ENCODE measurements around the gene C2orf72. TPM values are rescaled to one million over a fixed set of nuclear protein-coding genes. Genes with fewer than 3 reads are reported as not detected.
"Not testable (repeated sequence)": the region's sequence is repeated elsewhere in the genome, so short reads cannot be mapped to it uniquely, and the experiment has no call there.

Gene C2orf72
- total RNA-seq, 1 donor from 2014 or later, result 0.63 TPM

DNA sequence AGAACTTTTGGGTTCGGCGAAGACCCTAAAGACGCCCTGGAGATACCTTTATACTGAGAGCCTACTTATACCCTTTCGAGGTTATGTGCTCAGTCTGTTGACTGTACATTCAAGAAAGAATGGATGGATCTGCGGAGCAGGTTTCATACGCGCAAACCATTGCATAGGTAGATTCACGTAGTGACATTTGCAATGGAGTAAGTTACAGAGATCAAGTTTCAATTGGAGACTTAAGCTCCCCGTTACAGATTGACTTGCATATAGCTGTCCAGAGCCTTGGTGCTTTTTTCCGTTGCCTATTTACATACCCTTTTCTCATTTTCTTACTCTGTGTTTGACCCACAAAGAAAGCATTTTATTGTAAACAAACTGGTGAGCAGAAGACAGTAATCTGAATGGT is 20.3 kb downstream of the C2orf72 start:
- peaks cover 6% of the 10 kb centered on the region for H3K27me3 Mint-ChIP-seq
- H3K4me1 Mint-ChIP-seq, result peaks cover 53% of the 10 kb centered on the region
- no peak for DNase-seq
- H3K9me3 Mint-ChIP-seq, result no peaks in the 10 kb centered on the region
- intact Hi-C loops (cut with micrococcal nuclease), result loop anchor here (5.0 to 10.0 kb wide), 2 partner anchors 405 to 727 kb away; partner anchors contain the start of genes COPS7B, NCL and PDE6D
- peak overlapping the region; percentile 79 for H3K27ac Mint-ChIP-seq
- peaks cover 20% of the 10 kb centered on the region for H3K36me3 Mint-ChIP-seq (ENCODE audit: low read depth)
- peak overlapping the region; percentile 95 for H3K4me3 Mint-ChIP-seq

DNA sequence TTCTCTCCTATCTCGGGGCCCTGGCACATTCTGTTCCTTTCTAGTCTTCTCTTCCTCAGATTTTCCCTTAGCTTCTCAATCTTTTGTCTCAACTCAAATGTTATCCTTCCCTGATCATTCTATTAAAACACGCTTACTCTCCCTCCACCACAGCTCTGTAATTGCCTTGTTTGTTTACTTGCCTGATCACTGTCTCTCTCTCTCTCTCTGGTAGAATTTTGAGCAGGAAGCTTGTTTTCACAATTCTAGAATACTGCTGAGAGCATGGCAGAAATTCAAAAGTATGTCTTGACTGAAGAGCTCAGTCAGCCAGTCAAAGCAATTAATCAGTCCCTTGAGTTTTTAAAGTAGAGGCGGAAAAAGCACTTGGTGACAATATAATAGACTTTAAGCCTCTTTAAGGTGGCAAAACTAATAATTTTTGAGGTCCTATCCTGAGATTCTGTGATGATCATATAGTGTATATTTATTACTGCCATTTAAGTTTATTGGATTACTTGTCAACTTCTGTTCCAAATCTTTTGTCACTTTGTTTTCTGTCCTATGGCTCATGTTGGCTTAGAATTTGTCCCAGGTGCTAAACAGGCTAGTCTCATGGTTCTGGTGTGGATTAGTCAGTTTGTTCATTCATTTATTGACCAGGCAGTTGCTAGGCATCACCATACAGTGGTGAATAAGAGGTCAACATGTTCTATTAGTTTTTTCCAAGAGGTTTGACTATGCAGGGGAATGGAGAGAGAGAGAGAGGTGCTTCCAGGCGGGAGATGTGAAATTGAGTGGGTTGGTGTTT is 21.6 kb downstream of the C2orf72 start:
- H3K4me1 Mint-ChIP-seq, result peaks cover 40% of the 10 kb centered on the region
- H3K9me3 Mint-ChIP-seq, result no peaks in the 10 kb centered on the region
- peaks cover 4% of the 10 kb centered on the region for H3K27me3 Mint-ChIP-seq
- peak; percentile 51 for DNase-seq
- H3K27ac Mint-ChIP-seq, result peak overlapping the region; percentile 9
- intact Hi-C loops (cut with micrococcal nuclease), result loop anchor here (5.0 to 10.0 kb wide), 2 partner anchors 403 to 726 kb away; partner anchors contain the start of genes COPS7B, NCL and PDE6D
- peaks cover 30% of the 10 kb centered on the region for H3K36me3 Mint-ChIP-seq (ENCODE audit: low read depth)
- H3K4me3 Mint-ChIP-seq, result peak overlapping the region; percentile 95

GRCh38 chr2:231059756-231060155 is 22.4 kb downstream of the C2orf72 start:
- H3K27ac Mint-ChIP-seq, result no peak overlapping the region
- H3K4me1 Mint-ChIP-seq, result peaks cover 37% of the 10 kb centered on the region
- no peaks in the 10 kb centered on the region for H3K27me3 Mint-ChIP-seq
- intact Hi-C loops (cut with micrococcal nuclease), result loop anchor here (5.0 to 10.0 kb wide), 2 partner anchors 403 to 725 kb away; partner anchors contain the start of genes COPS7B, NCL and PDE6D
- H3K4me3 Mint-ChIP-seq, result no peak overlapping the region
- DNase-seq, result no peak
- peaks cover 34% of the 10 kb centered on the region for H3K36me3 Mint-ChIP-seq (ENCODE audit: low read depth)
- no peaks in the 10 kb centered on the region for H3K9me3 Mint-ChIP-seq

GRCh38 chr2:231062776-231063175 is 25.5 kb downstream of the C2orf72 start:
- H3K9me3 Mint-ChIP-seq, result no peaks in the 10 kb centered on the region

DNA sequence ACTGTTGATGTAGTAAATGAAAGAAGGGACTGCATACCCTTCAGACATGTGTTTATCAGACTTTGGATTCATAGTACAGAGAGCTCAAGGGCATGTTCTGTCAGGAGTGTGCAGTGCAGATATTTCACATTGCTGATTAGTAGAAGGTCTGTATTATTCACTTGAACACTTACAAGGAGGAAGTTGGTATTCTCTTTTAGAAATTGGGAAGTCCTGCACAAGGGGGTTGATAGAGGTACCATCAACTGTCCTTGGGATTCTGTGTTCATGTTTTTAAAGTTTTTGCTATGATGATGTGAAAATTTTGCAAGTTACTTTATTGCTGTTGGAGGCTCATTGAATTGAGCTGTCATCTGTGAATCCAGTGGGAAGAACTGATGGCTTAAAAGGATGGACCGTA is 26.0 kb downstream of the C2orf72 start:
- no peak for DNase-seq
- intact Hi-C loops (cut with micrococcal nuclease), result no loop called here
- Mint-ChIP-seq H3K36me3 (ENCODE audit: low read depth) (peaks cover 50% of the 10 kb centered on the region), H3K4me1 (peaks cover 28% of the 10 kb centered on the region), H3K27ac (no peak overlapping the region), H3K4me3 (no peak overlapping the region), H3K9me3 (no peaks in the 10 kb centered on the region), H3K27me3 (no peaks in the 10 kb centered on the region)

More at GRCh38 chr2:231062776-231063175, 25.5 kb downstream of the C2orf72 start:
- peaks cover 47% of the 10 kb centered on the region for H3K36me3 Mint-ChIP-seq (ENCODE audit: low read depth)
- peaks cover 29% of the 10 kb centered on the region for H3K4me1 Mint-ChIP-seq
- DNase-seq, result no peak
- H3K4me3 Mint-ChIP-seq, result no peak overlapping the region
- no peaks in the 10 kb centered on the region for H3K27me3 Mint-ChIP-seq
- intact Hi-C loops (cut with micrococcal nuclease), result no loop called here
- no peak overlapping the region for H3K27ac Mint-ChIP-seq

DNA sequence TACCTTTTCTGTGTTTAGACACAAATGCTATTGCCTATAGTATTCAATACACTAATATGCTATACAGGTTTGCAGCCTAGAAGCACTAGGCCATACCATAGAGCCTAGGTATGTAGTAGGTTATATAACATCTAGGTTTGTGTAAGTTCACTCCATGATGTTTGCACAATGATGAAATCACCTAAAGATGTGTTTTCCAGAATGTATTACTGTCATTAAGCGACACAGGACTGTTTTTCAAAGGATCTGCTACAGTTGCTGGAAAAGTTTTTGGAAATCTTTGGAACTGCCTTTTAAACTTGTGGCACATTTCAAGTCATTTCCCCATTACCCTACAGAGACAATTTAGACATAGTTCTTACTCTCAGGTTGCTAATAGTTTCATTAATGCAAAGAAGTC is 28.6 kb downstream of the C2orf72 start:
- DNase-seq, result no peak
- intact Hi-C loops (cut with micrococcal nuclease), result no loop called here
- Mint-ChIP-seq H3K27ac (no peak overlapping the region), H3K27me3 (no peaks in the 10 kb centered on the region), H3K4me3 (no peak overlapping the region), H3K36me3 (ENCODE audit: low read depth) (peaks cover 51% of the 10 kb centered on the region), H3K9me3 (no peaks in the 10 kb centered on the region), H3K4me1 (peaks cover 13% of the 10 kb centered on the region)

GRCh38 chr2:231067531-231067930 is 30.2 kb downstream of the C2orf72 start:
- intact Hi-C loops (cut with micrococcal nuclease); H3K27me3 Mint-ChIP-seq; H3K27ac Mint-ChIP-seq; H3K4me3 Mint-ChIP-seq; H3K4me1 Mint-ChIP-seq; H3K9me3 Mint-ChIP-seq: not testable (repeated sequence)
- peak; percentile 33 for DNase-seq
- peaks cover 53% of the 10 kb centered on the region for H3K36me3 Mint-ChIP-seq (ENCODE audit: low read depth)

GRCh38 chr2:231068525-231069222 is 31.4 kb downstream of the C2orf72 start:
- Mint-ChIP-seq H3K27me3 (no peaks in the 10 kb centered on the region), H3K9me3 (no peaks in the 10 kb centered on the region), H3K27ac (peak overlapping the region; percentile 52), H3K36me3 (ENCODE audit: low read depth) (peaks cover 47% of the 10 kb centered on the region), H3K4me3 (no peak overlapping the region), H3K4me1 (peaks cover 9% of the 10 kb centered on the region)
- peak; percentile 55 for DNase-seq
- intact Hi-C loops (cut with micrococcal nuclease), result no loop called here

DNA sequence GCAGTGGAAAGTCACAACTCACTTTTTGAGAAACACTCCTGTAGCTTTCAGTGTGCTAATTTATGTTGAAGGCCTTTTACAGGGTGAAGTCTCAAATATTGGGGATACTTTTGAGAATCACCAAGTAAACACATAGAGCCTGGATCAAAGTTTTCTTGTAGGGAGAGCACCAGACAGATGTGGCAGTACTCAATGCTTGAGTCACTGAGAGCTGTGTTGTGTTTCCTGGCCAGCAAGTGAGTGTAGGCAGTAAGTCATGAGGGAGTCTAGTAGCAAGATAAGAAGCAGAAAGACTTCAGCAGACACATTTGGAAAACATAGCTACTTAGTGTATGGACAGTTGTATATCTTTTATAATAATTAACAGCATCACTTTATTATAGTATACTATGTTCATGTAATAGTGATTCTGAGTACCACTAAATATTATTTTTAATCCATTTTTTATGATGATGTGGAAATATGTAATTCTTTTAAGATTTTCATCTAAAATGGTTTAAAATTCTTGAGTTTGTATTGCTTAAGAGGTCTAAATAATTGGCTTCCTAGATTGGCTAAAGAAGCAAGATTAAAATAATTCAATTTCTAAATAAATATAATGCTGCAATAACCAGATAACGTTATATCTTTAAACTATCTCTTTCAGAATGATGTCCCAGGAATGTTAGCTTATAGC is 32.2 kb downstream of the C2orf72 start:
- peaks cover 46% of the 10 kb centered on the region for H3K36me3 Mint-ChIP-seq (ENCODE audit: low read depth)
- H3K27ac Mint-ChIP-seq, result no peak overlapping the region

DNA sequence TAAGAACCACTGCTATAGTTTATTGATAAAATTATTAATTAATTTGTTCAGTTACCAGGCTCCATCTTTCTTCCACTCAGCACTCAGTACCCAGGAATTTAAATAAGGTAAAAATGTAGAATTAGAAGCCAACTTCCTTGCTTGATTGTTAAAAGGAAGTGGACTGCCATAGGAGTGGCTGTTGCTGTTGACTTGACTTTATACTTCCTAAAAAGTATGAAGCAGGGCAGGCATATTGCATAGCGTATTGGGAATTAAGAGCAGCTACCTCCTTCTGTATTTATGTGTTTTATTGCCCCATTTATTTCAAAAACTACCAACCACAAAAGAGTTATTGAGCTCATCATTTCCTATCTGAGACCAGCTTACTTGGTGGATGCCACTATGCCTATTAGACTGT is 47.2 kb downstream of the C2orf72 start:
- Mint-ChIP-seq H3K27me3 (no peaks in the 10 kb centered on the region), H3K4me3 (no peak overlapping the region), H3K36me3 (ENCODE audit: low read depth) (peaks cover 61% of the 10 kb centered on the region), H3K4me1 (no peaks in the 10 kb centered on the region), H3K27ac (no peak overlapping the region), H3K9me3 (no peaks in the 10 kb centered on the region)
- DNase-seq, result no peak
- intact Hi-C loops (cut with micrococcal nuclease), result no loop called here

More for the DNA sequence above, 32.2 kb downstream of the C2orf72 start:
- Mint-ChIP-seq H3K4me1 (peaks cover 9% of the 10 kb centered on the region), H3K4me3 (no peak overlapping the region), H3K9me3 (no peaks in the 10 kb centered on the region), H3K27me3 (no peaks in the 10 kb centered on the region)
- intact Hi-C loops (cut with micrococcal nuclease), result no loop called here
- DNase-seq, result peak; percentile 52

GRCh38 chr2:231088754-231089153 is 51.4 kb downstream of the C2orf72 start:
- Mint-ChIP-seq H3K27ac (no peak overlapping the region), H3K36me3 (ENCODE audit: low read depth) (peaks cover 49% of the 10 kb centered on the region)

DNA sequence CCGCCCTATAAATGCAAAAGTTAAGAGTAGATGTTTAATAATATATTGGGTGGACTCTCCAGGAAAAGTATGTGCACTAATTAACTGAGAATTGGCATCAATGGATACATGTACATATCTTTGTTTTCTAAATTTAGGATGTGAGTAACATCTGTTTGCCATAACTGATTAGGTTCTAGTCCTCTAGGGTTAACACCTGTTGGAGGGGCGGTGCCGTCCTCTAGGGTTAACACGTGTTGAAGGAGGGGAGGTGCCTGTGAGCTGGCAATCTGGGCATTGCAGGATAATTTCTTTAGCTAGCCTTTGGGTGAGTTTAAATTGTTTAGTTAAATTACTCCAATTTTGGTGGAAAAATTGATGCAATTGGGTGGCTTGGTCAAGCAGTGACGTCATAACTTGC is 56.6 kb downstream of the C2orf72 start:
- no peak overlapping the region for H3K27ac Mint-ChIP-seq
- no peak for DNase-seq
- H3K4me1 Mint-ChIP-seq, result no peaks in the 10 kb centered on the region
- H3K27me3 Mint-ChIP-seq, result no peaks in the 10 kb centered on the region
- intact Hi-C loops (cut with micrococcal nuclease), result no loop called here
- peaks cover 9% of the 10 kb centered on the region for H3K9me3 Mint-ChIP-seq
- no peak overlapping the region for H3K4me3 Mint-ChIP-seq
- peaks cover 64% of the 10 kb centered on the region for H3K36me3 Mint-ChIP-seq (ENCODE audit: low read depth)

More at GRCh38 chr2:231088754-231089153, 51.4 kb downstream of the C2orf72 start:
- H3K4me3 Mint-ChIP-seq, result no peak overlapping the region
- no peaks in the 10 kb centered on the region for H3K9me3 Mint-ChIP-seq
- intact Hi-C loops (cut with micrococcal nuclease), result no loop called here
- no peaks in the 10 kb centered on the region for H3K4me1 Mint-ChIP-seq
- H3K27me3 Mint-ChIP-seq, result no peaks in the 10 kb centered on the region
- no peak for DNase-seq

DNA sequence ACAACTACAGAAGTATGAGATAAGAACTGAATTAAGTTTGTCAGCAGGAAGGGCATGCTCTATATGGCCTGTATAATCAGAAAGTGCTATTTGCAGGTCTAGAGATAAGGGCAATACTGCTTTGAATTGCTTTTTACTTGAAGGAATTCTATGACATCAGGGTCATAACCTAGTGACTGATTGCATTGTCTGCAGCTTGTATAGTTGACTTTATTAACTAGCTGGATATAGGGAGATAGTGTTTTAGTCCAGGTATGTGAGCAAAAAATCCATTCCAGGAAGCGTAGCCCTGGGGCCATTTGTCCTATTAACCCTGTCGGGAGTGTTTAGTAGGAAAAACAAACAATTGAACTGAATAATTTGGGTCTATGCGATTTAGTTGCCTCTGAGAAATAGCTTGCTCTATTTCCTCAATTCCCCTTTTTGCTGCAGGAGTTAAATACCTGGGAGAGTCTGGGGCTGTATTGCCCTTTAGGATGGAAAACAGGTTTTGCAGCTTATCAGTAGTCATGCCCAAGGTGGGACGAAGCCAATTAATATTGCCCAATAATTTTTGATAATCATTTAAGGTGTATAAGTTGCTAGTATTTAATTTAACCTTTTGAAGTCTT is 57.5 kb downstream of the C2orf72 start:
- H3K36me3 Mint-ChIP-seq (ENCODE audit: low read depth), result peaks cover 68% of the 10 kb centered on the region
- H3K4me3 Mint-ChIP-seq, result no peak overlapping the region
- intact Hi-C loops (cut with micrococcal nuclease), result no loop called here
- H3K4me1 Mint-ChIP-seq, result no peaks in the 10 kb centered on the region
- no peak for DNase-seq
- no peaks in the 10 kb centered on the region for H3K27me3 Mint-ChIP-seq
- H3K9me3 Mint-ChIP-seq, result peaks cover 10% of the 10 kb centered on the region
- H3K27ac Mint-ChIP-seq, result no peak overlapping the region

Data from activated CD4-positive, alpha-beta T cell treated with anti-CD3 and anti-CD28 coated beads, Interleukin-2, amount 10 ng/mL, durations not matched to agents 24 days and 14 days (primary cell).